G401 (cell line): ENCODE data around the gene NHS. TPM values are rescaled to one million over a fixed set of nuclear protein-coding genes. Genes with fewer than 3 reads are reported as not detected.

Experiments used
- DNase-seq: peaks from one replicate; pipeline ENCODE4 v3.0.0-alpha.2; 2015; ENCODE audit warnings: low spot score
- in situ Hi-C: cut with HindIII; loops from 2 replicates; pipeline ENCODE4 v1.10.0; 2016; ENCODE audit warnings: low sequenced_read_pairs, mixed read lengths
- total RNA-seq: library from RNA; depleted of rRNA; stranded (reverse); fragments of >200 nt; shearing (Covaris generic); gene quantifications from 2 replicates; pipeline ENCODE4 v1.2.3, GENCODE V29; 2014

NHS gene
- total RNA-seq, 1 experiment from 2014 or later, result not detected

GRCh38 chrX:17403189-17403691 is 28.2 kb downstream of the NHS start:
- peak; percentile 23 for DNase-seq
- in situ Hi-C loops, result no loop called here

GRCh38 chrX:17403972-17404371 is 29.0 kb downstream of the NHS start:
- in situ Hi-C loops, result no loop called here
- DNase-seq, result no peak

- in situ Hi-C loops, result no loop called here
- DNase-seq, result no peak
These were observed 30.4 kb downstream of the NHS start for GRCh38 chrX:17405225-17405969.

GRCh38 chrX:17409566-17410290 is 34.7 kb downstream of the NHS start:
- in situ Hi-C loops, result no loop called here
- no peak for DNase-seq

- in situ Hi-C loops, result no loop called here
- no peak for DNase-seq
These were observed 35.7 kb downstream of the NHS start for GRCh38 chrX:17410651-17411050.

- no peak for DNase-seq
- in situ Hi-C loops, result no loop called here
These were observed 36.2 kb downstream of the NHS start for GRCh38 chrX:17411205-17411604.

GRCh38 chrX:17412692-17413091 is 37.7 kb downstream of the NHS start:
- in situ Hi-C loops, result no loop called here
- no peak for DNase-seq

- in situ Hi-C loops, result no loop called here
These were observed 38.2 kb downstream of the NHS start for GRCh38 chrX:17413228-17413627.

GRCh38 chrX:17414027-17414658 is 39.1 kb downstream of the NHS start:
- in situ Hi-C loops, result no loop called here
- DNase-seq, result no peak

More at GRCh38 chrX:17413228-17413627, 38.2 kb downstream of the NHS start:
- no peak for DNase-seq

- in situ Hi-C loops, result no loop called here
These were observed 39.8 kb downstream of the NHS start for GRCh38 chrX:17414839-17415238.

GRCh38 chrX:17415242-17415810 is 40.3 kb downstream of the NHS start:
- no peak for DNase-seq
- in situ Hi-C loops, result no loop called here

More at GRCh38 chrX:17414839-17415238, 39.8 kb downstream of the NHS start:
- DNase-seq, result no peak

GRCh38 chrX:17417372-17417771 is 42.4 kb downstream of the NHS start:
- no peak for DNase-seq
- in situ Hi-C loops, result no loop called here

GRCh38 chrX:17425136-17425535 is 50.1 kb downstream of the NHS start:
- no peak for DNase-seq
- in situ Hi-C loops, result no loop called here

- in situ Hi-C loops, result no loop called here
- no peak for DNase-seq
These were observed 50.6 kb downstream of the NHS start for GRCh38 chrX:17425551-17425950.

GRCh38 chrX:17431171-17431570 is 56.2 kb downstream of the NHS start:
- in situ Hi-C loops, result no loop called here
- no peak for DNase-seq

GRCh38 chrX:17432158-17432557 is 57.2 kb downstream of the NHS start:
- no peak for DNase-seq
- in situ Hi-C loops, result no loop called here

GRCh38 chrX:17433965-17434364 is 59.0 kb downstream of the NHS start:
- no peak for DNase-seq
- in situ Hi-C loops, result no loop called here

- no peak for DNase-seq
These were observed 60.5 kb downstream of the NHS start for GRCh38 chrX:17435476-17435875.

GRCh38 chrX:17438221-17438620 is 63.2 kb downstream of the NHS start:
- in situ Hi-C loops, result no loop called here
- DNase-seq, result no peak

More at GRCh38 chrX:17435476-17435875, 60.5 kb downstream of the NHS start:
- in situ Hi-C loops, result no loop called here

GRCh38 chrX:17440258-17440657 is 65.3 kb downstream of the NHS start:
- no peak for DNase-seq
- in situ Hi-C loops, result no loop called here
